DOHH2 (cell line): ENCODE measurements around the gene DOK3.

ENCODE experiments used
- CTCF ChIP-seq: fragments of 200-600 bp; sonication (generic); IDR thresholded peaks from one replicate; pipeline ENCODE4 v1.5.1; 2014; ENCODE audit warnings: antibody characterized with exemption, mild to moderate bottlenecking, low read depth, low read length; ENCODE audit not compliant: poor library complexity, severe bottlenecking
- EZH2phosphoT487 ChIP-seq: fragments of 200-600 bp; sonication (generic); IDR thresholded peaks from 2 replicates; pipeline ENCODE4 v1.6.1; 2017; ENCODE audit warnings: borderline replicate concordance, mild to moderate bottlenecking, antibody characterized with exemption, low read length, moderate library complexity, mixed read lengths

DNA sequence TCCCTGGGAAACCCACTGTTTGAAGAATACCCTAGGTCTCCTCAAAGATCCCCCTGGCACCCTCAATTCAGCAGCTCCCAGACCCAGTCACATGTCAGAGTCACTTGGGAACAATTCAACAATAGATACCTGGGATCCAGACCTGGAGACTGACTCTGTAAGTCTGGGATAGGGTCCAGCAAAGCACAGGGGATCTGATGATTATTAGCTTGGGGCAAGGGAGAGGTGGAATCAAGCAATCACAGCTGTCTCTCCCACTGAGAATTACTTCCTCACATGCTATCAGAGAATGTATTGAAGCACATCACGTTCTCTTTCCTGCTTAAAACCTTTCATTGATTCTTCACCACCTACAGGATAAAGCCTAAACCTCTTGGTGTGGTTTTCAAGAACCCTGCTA is 38.9 kb upstream of the DOK3 start:
- no peak for TF ChIP-seq CTCF
- TF ChIP-seq EZH2phosphoT487, result no peak
